H1 (cell line): ENCODE data around the gene NIPAL4. TPM values are rescaled to one million over a fixed set of nuclear protein-coding genes. Genes with fewer than 3 reads are reported as not detected.

ENCODE experiments used
- CTCF ChIA-PET: fragments of 300-600 bp; sonication (Branson Sonifier 250); formaldehyde crosslinking; loops from one replicate; lab custom pipeline; 2021; ENCODE audit not compliant: partially characterized antibody; lab: Charles Lee
- POLR2A ChIA-PET: fragments of 300-600 bp; sonication (Branson Sonifier 250); formaldehyde crosslinking; loops from one replicate; lab custom pipeline; 2021; ENCODE audit warnings: inconsistent platforms; ENCODE audit not compliant: partially characterized antibody; lab: Charles Lee
- DNase-seq, 2 experiments: peaks; one replicate each; pipeline versions ENCODE4 v3.0.0 to v3.0.0-alpha.2; 2010 to 2022; ENCODE audit warnings: low spot score in 2 of 2, low read depth in 1 of 2, mixed read lengths in 1 of 2
- FAIRE-seq: peaks from 2 replicates; lab custom pipeline; 2011; peaks lifted over from hg19 to GRCh38; lab: Jason Lieb, UNC
- H2AFZ ChIP-seq: 2 replicates; pipeline ENCODE4 v1.8.1; 2012; ENCODE audit warnings: low read length, inconsistent platforms
- H2AK5ac ChIP-seq: 2 replicates; pipeline ENCODE4 v1.6.1; 2013; ENCODE audit warnings: low read depth, low read length
- H2BK120ac ChIP-seq: replicated peaks from 2 replicates; pipeline ENCODE3; 2013; ENCODE audit warnings: low read depth, low read length, inconsistent platforms
- H2BK12ac ChIP-seq: 2 replicates; pipeline ENCODE4 v1.6.1; 2013; ENCODE audit warnings: low read depth, low read length
- H2BK15ac ChIP-seq: 2 replicates; pipeline ENCODE4 v1.6.1; 2013; ENCODE audit warnings: low read length
- H2BK20ac ChIP-seq: 2 replicates; pipeline ENCODE4 v1.6.1; 2013; ENCODE audit warnings: low read length
- H2BK5ac ChIP-seq: 2 replicates; pipeline ENCODE4 v1.6.1; 2013; ENCODE audit warnings: low read depth, low read length
- H3K14ac ChIP-seq: 2 replicates; pipeline ENCODE4 v1.6.1; 2013; ENCODE audit warnings: inconsistent platforms; ENCODE audit not compliant: insufficient read length
- H3K18ac ChIP-seq: 2 replicates; pipeline ENCODE4 v1.6.1; 2013; ENCODE audit warnings: low read length; ENCODE audit errors: extremely low read depth
- H3K23ac ChIP-seq: 2 replicates; pipeline ENCODE4 v1.6.1; 2013; ENCODE audit warnings: inconsistent platforms; ENCODE audit not compliant: insufficient read length
- H3K23me2 ChIP-seq: 2 replicates; pipeline ENCODE4 v1.6.1; 2013; ENCODE audit warnings: low read depth, low read length
- H3K27ac ChIP-seq: 2 replicates; pipeline ENCODE4 v1.6.1; 2011; ENCODE audit warnings: low read depth, low read length, inconsistent platforms
- H3K27me3 ChIP-seq, 4 experiments: replicated peaks in 1 of 4; 1 replicate in 1 of 4; 2 replicates in 3 of 4; pipeline versions ENCODE4 v1.6.1 to v1.8.1; 2011 to 2013; ENCODE audit warnings: low read length in 3 of 4, mild to moderate bottlenecking in 3 of 4, inconsistent platforms in 2 of 4, mixed read lengths in 2 of 4, moderate library complexity in 1 of 4; ENCODE audit not compliant: control insufficient read depth in 3 of 4, insufficient read depth in 3 of 4; ENCODE audit errors: extremely low read depth in 1 of 4
- H3K36me3 ChIP-seq, 4 experiments: 2 replicates each; pipeline versions ENCODE4 v1.6.1 to v1.8.1; 2011 to 2013; ENCODE audit warnings: mild to moderate bottlenecking in 4 of 4, low read length in 3 of 4, moderate library complexity in 2 of 4, control low read depth in 1 of 4, inconsistent platforms in 1 of 4; ENCODE audit not compliant: insufficient read depth in 4 of 4, control insufficient read depth in 2 of 4
- H3K4ac ChIP-seq: replicated peaks from 2 replicates; pipeline ENCODE3; 2013; ENCODE audit warnings: low read length, low read depth, mixed read lengths, inconsistent platforms; ENCODE audit not compliant: insufficient read length
- H3K4me1 ChIP-seq, 4 experiments: replicated peaks in 1 of 4; 1 replicate in 1 of 4; 2 replicates in 3 of 4; pipeline versions ENCODE4 v1.6.1 to v1.8.1; 2011 to 2013; ENCODE audit warnings: low read length in 3 of 4, inconsistent platforms in 2 of 4, mixed read lengths in 1 of 4; ENCODE audit not compliant: insufficient read depth in 4 of 4, control insufficient read depth in 3 of 4
- H3K4me2 ChIP-seq, 2 experiments: 2 replicates each; pipeline versions ENCODE4 v1.6.1 to v1.8.1; 2011 to 2013; ENCODE audit warnings: low read depth in 2 of 2, low read length in 2 of 2, control low read depth in 1 of 2, inconsistent platforms in 1 of 2, mild to moderate bottlenecking in 1 of 2; ENCODE audit not compliant: insufficient read depth in 1 of 2
- H3K4me3 ChIP-seq, 4 experiments: fragments of 200-600, 300-600 bp in 1 of 4; sonication (generic), shearing (Covaris generic), sonication (Bioruptor Twin) in 1 of 4; 2 replicates each; pipeline versions ENCODE4 v1.5.1 to v1.8.1; 2011 to 2016; ENCODE audit warnings: low read length in 4 of 4, low read depth in 3 of 4, control low read depth in 2 of 4, inconsistent platforms in 2 of 4, mild to moderate bottlenecking in 2 of 4, mixed read lengths in 1 of 4, moderate library complexity in 1 of 4; ENCODE audit not compliant: insufficient read depth in 2 of 4; ENCODE audit errors: extremely low read depth in 1 of 4
- H3K56ac ChIP-seq: replicated peaks from 2 replicates; pipeline ENCODE3; 2013; ENCODE audit warnings: low read depth, mild to moderate bottlenecking, mixed read lengths, low read length, inconsistent platforms; ENCODE audit not compliant: insufficient read length
- H3K79me1 ChIP-seq: 2 replicates; pipeline ENCODE4 v1.6.1; 2013; ENCODE audit warnings: low read depth, low read length, control low read depth
- H3K79me2 ChIP-seq, 2 experiments: 2 replicates each; pipeline versions ENCODE4 v1.6.1 to v1.8.1; 2012 to 2013; ENCODE audit warnings: low read length in 2 of 2, mild to moderate bottlenecking in 2 of 2, inconsistent platforms in 1 of 2; ENCODE audit not compliant: insufficient read depth in 2 of 2, control insufficient read depth in 1 of 2
- H3K9ac ChIP-seq, 4 experiments: replicated peaks in 1 of 4; 1 replicate in 1 of 4; 2 replicates in 3 of 4; pipeline versions ENCODE4 v1.6.1 to v1.8.1; 2011 to 2013; ENCODE audit warnings: low read depth in 3 of 4, low read length in 3 of 4, control low read depth in 2 of 4, mild to moderate bottlenecking in 2 of 4, moderate library complexity in 2 of 4, inconsistent platforms in 1 of 4; ENCODE audit errors: extremely low read depth in 1 of 4
- H3K9me3 ChIP-seq, 2 experiments: 2 replicates each; pipeline versions ENCODE4 v1.6.1 to v1.8.1; 2012 to 2013; ENCODE audit warnings: mild to moderate bottlenecking in 2 of 2, moderate library complexity in 2 of 2, control low read depth in 1 of 2, inconsistent platforms in 1 of 2, low read depth in 1 of 2, low read length in 1 of 2, mixed read lengths in 1 of 2; ENCODE audit not compliant: insufficient read depth in 2 of 2
- H4K20me1 ChIP-seq, 2 experiments: replicated peaks in 1 of 2; 2 replicates each; pipeline versions ENCODE3 to v1.8.1; 2011 to 2013; ENCODE audit warnings: inconsistent platforms in 2 of 2, low read length in 2 of 2, mild to moderate bottlenecking in 1 of 2; ENCODE audit not compliant: insufficient read depth in 2 of 2, control insufficient read depth in 1 of 2
- H4K5ac ChIP-seq: 2 replicates; pipeline ENCODE4 v1.6.1; 2013; ENCODE audit warnings: low read length, low read depth, mixed read lengths, inconsistent platforms; ENCODE audit not compliant: insufficient read length
- H4K8ac ChIP-seq: 2 replicates; pipeline ENCODE4 v1.8.0; 2013; ENCODE audit warnings: mild to moderate bottlenecking, moderate library complexity, low read length, inconsistent platforms; ENCODE audit not compliant: insufficient read depth; ENCODE audit errors: extremely low read depth
- H4K91ac ChIP-seq: replicated peaks from 2 replicates; pipeline ENCODE3; 2013; ENCODE audit warnings: low read length, mixed read lengths, inconsistent platforms; ENCODE audit not compliant: insufficient read length
- KDM5A ChIP-seq: fragments of 200-600 bp; IDR thresholded peaks from 2 replicates; pipeline ENCODE4 v1.7.1; 2012; ENCODE audit warnings: mild to moderate bottlenecking, low read length, inconsistent platforms, mixed read lengths
- RAD21 ChIP-seq, 2 experiments: IDR thresholded peaks in 1 of 2; conservative IDR thresholded peaks in 1 of 2; 2 replicates each; pipeline ENCODE4 v1.6.1; 2011; ENCODE audit warnings: low read depth in 2 of 2, low read length in 2 of 2, improper control_type of control experiment in 1 of 2, inconsistent platforms in 1 of 2, mild to moderate bottlenecking in 1 of 2, moderate library complexity in 1 of 2
- RXRA ChIP-seq: IDR thresholded peaks from 2 replicates; pipeline ENCODE4 v1.6.1; 2011; ENCODE audit warnings: low read depth, mild to moderate bottlenecking, low read length, moderate library complexity; ENCODE audit not compliant: insufficient read depth
- SP2 ChIP-seq: IDR thresholded peaks from 2 replicates; pipeline ENCODE4 v1.6.1; 2012; ENCODE audit warnings: mild to moderate bottlenecking, low read length, inconsistent platforms
- WGBS, 2 experiments: shearing (Covaris generic) in 1 of 2; methylation state at CpG; one replicate each; pipeline versions ENCODE4 v1.1.6 to v1.1.7; 2013 to 2015; ENCODE audit warnings: low lambda C conversion rate in 2 of 2, mixed read lengths in 2 of 2, inconsistent platforms in 1 of 2, low coverage in 1 of 2, missing lambda C conversion rate in 1 of 2; ENCODE audit not compliant: insufficient replicate concordance in 2 of 2, insufficient coverage in 1 of 2, insufficient read length in 1 of 2; ENCODE audit errors: extremely low coverage in 1 of 2, missing lambda C conversion rate in 1 of 2; 5-methylcytosine and 5-hydroxymethylcytosine counted together
- polyA plus RNA-seq, 7 experiments: library from polyadenylated mRNA; depleted of rRNA in 3 of 7; stranded (reverse) in 5 of 7; unstranded in 2 of 7; fragments of >200 nt in 5 of 7; fragments of 200-250 nt in 2 of 7; gene quantifications; 1 replicate in 5 of 7; 2 replicates in 1 of 7; 4 replicates in 1 of 7; pipeline versions ENCODE4 v1.2.1 to v1.2.3, GENCODE V29; 2011 to 2013; ENCODE audit warnings: missing spikeins in 2 of 7, mixed read lengths in 2 of 7
- total RNA-seq: library from RNA; stranded (reverse); fragmentation: NEBNext Ultra II Directional; extraction: Animal tissue kit (Norgen Biotek cat#: 25700); gene quantifications from 2 replicates; pipeline ENCODE4 v1.2.1, GENCODE V29; 2021

NIPAL4 gene
- total and polyA plus RNA-seq, 2 of the 8 experiments (the other 6 are each of a cell fraction or from before 2014, with no cell fraction given) = 0.09 to 0.20 TPM

- H4K20me1 ChIP-seq = peaks cover 0 to 2% of the 10 kb centered on the region in 2 experiments
- no peaks in the 10 kb centered on the region; the same call in 1 of the 2 replicates for H3K79me1 ChIP-seq
- H3K23ac ChIP-seq = no peak overlapping the region
- peak overlapping the region; percentile 25; the same call in 1 of the 2 replicates for H2AFZ ChIP-seq
- TF ChIP-seq RXRA (no peak), SP2 (no peak), KDM5A (no peak), RAD21 (IDR thresholded peaks at IDR 0.05 in 1 of 2, conservative IDR thresholded peaks at IDR 0.05 in 1 of 2; ENCODE audit: low read depth in 2 of 2, low read length in 2 of 2) (no peak)
- FAIRE-seq (no peak), DNase-seq (no peak)
- no peak overlapping the region for H3K4me2 ChIP-seq
- H3K27ac ChIP-seq = no peak overlapping the region
- H3K56ac ChIP-seq = no peak overlapping the region
- H3K18ac ChIP-seq = no peak overlapping the region
- no peak overlapping the region for H2BK120ac ChIP-seq
- POLR2A ChIA-PET = no interaction called here
- no peak overlapping the region for H3K9ac ChIP-seq
- H3K4me1 ChIP-seq = peaks cover 0 to 2% (median 0%) of the 10 kb centered on the region in 4 experiments; a peak in 1 of 7 replicates
- H3K23me2 ChIP-seq = no peaks in the 10 kb centered on the region
- H3K4ac ChIP-seq = no peak overlapping the region
- H3K4me3 ChIP-seq = no peak overlapping the region
- no peak overlapping the region for H4K91ac ChIP-seq
- H4K8ac ChIP-seq = no peak overlapping the region; the same call in 1 of the 2 replicates
- H3K79me2 ChIP-seq = no peaks in the 10 kb centered on the region
- H3K9me3 ChIP-seq = 0 out of 4 replicates have a peak, but pooled peaks cover 0 to 2% of the 10 kb centered on the region in 2 experiments
- CTCF ChIA-PET = interaction anchor here (0.6 to 8.5 kb wide), 14 partner anchors 9 to 1739 kb away, joined by 3 to 112 read pairs (median 6); partner anchors contain the start of gene NIPAL4
- no peak overlapping the region for H4K5ac ChIP-seq
- WGBS, 2 experiments = 90% methylated on average over 12 of the region's 13 CpGs; no CpG with 5 or more reads in 1 of the 2 experiments
- H2AK5ac ChIP-seq = no peak overlapping the region
- no peak overlapping the region for H2BK12ac ChIP-seq
- no peaks in the 10 kb centered on the region for H3K36me3 ChIP-seq
- H2BK20ac ChIP-seq = no peak overlapping the region
- H2BK5ac ChIP-seq = no peak overlapping the region
- H2BK15ac ChIP-seq = no peak overlapping the region
- H3K27me3 ChIP-seq = no peaks in the 10 kb centered on the region; a peak in 2 of 7 replicates
- H3K14ac ChIP-seq = no peak overlapping the region
Measured at GRCh38 chr5:157468293-157468965, 8.4 kb downstream of the NIPAL4 start.
